DMS53 treated with DMSO at 0.1 percent for 48 hours (cell line): ENCODE data around the gene DCLK1.

Experiments
- DNase-seq: peaks from one replicate; lab custom pipeline; 2025; ENCODE audit not compliant: unreplicated experiment; lab: John Stamatoyannopoulos, UW

The DCLK1 gene

DNA sequence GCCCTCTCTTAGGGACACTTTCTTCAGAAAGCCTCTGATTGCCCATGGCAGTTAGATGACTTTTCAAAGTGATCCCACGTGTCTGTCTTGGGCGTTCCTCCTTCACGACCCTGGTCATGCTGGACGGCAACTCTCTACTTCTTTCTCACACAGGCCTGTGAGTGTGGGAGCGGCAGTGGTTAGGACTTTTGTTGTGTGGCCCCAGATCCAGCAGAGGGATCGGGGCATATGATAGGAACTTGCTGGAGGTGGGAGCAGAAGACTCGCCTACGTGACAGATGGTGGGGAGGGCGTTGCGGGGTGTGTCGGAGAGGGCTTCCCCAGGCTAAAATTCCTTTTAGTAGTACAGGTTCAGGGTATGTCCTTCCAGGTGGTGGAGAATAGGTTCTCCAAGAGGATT lies 365.2 kb downstream of the DCLK1 start:
- DNase-seq: no peak

DNA sequence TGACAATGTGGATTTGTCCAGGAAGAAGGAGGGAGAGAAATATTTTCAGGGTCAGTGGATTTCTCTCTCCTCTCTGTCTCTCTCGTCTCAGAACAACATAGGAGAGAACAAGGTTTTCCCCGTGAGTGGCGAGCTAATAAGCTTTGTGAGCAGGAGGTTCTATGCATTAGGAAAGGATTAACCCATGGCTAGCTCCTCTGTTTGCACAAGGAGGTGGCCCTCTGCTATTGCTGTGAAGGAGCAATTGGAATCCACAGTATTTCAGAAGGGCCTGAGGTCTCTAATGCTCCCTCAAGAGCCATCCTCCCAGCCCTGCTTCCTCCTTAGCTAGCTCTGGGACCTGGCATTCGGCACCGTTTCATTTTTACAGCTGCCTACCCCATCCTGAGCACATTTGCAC lies 365.8 kb downstream of the DCLK1 start:
- DNase-seq: no peak

DNA sequence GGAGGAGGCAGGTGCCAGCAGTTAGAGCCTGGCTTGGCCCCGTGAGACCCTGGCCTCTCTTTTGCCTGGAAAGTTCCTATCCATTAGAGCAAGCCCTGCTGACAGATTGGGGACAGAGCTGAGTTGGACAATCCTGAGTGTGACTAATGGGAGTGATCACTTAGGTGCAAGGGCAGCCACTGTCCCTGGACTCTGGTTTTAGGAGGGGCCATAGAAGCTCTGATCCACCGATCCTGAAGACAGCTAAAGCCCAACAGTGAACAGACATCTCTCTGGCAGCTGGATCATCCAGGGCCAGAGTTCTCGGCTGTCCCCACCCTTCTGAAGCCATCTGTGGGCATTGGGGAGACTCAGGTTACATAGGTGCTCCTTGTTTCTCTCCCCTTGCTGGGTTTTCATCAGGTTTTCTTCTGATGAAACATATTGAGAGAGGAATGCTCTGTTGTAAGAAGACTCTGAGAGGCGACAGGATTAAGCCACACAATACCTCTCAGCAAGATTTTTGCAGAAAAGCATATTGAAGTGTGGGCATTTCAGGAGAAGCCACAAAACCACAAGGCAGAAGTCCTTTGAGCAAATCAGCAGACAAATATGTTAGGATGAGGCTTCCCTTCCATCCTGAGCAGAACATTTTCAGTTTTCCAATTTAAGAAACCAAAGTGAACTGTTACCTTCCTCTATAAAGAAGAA lies 366.7 kb downstream of the DCLK1 start:
- DNase-seq: no peak

DNA sequence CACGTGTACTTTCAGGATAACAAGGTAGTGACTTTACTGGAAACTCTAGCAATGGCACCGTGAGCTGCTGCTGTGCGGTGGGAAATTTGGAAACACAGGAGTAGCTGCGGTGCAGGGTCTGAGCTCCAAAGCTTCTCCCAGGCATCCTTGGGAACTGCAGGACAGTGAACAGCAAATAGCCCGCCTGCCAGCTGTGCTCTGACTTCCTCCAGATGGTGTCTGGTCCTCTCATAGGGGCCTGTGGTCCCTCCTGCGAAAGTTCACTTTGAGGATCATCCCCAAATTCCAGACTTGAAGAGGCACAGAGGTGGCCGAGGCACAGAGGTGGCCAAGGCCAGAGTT lies 367.4 kb downstream of the DCLK1 start:
- DNase-seq: no peak

DNA sequence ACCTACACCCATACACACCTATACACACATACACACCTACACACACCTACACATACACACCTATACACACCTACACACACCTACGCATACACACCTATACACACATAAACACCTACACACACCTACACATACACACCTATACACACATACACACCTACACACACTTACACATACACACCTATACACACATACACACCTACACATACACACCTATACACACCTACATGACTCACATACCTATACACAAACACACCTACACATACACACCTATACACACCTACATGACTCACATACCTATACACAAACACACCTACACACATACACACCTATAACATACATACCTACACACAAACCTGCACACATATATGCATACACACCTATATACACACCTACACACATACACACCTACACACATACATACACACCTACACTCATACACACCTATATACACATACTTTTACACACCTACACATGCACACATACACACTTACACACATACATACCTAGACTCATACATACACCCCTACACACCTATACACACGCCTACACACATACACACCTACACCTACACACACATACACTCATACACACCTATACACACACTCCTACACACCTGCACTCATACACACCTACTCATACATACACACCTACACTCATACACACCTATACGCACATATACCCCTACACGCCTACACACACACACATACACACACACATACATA lies 368.0 kb downstream of the DCLK1 start:
- DNase-seq: no peak

DNA sequence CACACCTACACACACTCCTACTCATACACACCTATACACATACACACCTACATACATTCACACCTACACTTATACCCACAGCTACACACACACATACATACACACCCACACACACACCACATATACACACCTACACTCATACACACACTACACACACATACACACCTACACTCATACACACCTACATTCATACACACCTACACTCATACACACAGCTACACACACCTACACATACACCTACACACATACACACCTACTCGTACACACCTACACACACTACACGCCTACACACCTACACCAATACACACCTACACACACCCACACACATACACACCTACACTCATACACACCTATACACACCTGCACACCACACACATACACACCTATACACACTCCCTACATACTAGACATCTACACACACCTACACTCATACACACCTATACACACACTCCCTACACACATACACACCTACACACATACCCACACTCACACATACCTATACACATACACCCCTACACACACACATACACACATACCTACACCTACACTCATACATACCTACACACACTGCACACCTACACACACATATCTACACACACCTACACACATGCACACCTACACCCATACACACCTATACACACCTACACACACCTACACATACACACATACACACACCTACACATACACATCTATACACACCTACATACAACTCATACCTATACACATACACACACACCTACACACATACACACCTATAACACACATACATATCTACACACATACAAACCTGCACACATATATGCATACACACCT lies 369.5 kb downstream of the DCLK1 start:
- no peak for DNase-seq

DNA sequence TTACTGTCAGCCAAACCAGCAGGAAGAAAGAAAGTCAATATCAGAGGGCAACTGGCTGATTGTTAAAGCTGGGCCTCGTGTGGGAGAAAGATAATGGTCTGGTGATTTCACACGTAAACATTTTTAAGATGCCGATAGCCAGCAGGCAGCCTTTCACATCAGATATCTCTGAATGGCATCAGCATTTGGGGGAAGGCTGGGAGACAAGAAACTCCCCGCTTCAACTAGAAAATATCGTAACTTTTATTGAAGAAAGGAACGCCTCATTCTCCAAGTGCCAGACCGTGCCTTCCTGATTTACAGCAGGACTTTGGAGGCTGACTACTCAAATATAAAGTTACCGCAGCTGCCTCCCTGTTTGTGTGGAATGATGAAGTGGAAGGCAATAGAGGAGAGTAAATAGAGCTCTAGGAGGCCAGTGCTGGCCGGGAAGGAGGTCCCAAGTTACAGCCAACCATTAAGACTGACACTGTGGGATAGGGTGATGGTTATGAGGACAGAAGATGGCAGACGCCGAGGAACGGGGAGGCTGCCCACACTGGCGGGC lies 370.4 kb downstream of the DCLK1 start:
- no peak for DNase-seq

DNA sequence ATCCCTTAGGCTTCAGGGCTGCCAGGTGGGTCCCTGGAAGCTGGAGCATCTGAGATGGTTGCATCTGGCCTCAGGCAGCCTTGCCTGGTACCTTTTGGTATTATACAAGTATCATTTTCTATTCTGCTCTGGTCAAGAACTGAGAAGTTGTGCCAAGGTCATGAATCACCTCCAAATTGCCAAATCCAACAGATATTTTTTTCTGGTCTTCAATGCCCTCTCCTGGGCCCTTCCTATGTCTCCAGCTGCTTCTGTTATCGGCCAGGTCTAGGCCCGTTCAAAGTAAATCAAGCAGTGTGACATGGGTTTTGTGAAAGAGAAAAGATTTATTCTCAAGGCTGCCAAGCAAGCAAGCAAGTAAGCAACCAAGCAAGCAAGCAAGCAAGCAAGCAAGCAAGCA lies 383.6 kb downstream of the DCLK1 start:
- DNase-seq: no peak

DNA sequence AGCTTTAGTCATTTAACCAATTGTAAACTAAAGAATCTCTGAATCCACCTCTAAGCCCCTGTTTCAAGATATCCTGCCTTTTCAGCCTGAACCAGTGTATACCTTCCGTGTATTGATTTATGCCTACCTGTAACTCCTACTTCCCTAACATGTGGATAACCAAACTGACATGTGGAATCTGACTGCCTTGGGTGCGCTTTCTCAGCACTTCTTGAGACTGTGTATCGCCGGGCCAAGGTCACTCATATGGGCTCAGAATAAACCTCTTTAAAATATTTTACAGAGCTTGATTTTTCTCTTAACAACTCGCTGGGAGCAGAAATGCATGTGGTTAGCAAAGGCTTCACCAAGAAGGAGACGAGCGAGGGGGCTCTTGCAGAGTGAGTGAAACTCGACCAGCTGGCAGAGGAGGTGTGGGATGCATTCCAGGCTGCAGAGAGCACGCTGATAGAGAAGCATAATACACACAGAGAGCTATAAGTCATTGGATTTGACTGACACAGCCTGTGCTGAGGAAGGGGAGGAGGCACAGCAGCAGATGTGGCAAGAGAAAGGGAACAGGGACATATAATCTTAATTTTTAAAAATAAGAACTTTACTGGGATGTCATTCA lies 386.5 kb downstream of the DCLK1 start:
- no peak for DNase-seq

DNA sequence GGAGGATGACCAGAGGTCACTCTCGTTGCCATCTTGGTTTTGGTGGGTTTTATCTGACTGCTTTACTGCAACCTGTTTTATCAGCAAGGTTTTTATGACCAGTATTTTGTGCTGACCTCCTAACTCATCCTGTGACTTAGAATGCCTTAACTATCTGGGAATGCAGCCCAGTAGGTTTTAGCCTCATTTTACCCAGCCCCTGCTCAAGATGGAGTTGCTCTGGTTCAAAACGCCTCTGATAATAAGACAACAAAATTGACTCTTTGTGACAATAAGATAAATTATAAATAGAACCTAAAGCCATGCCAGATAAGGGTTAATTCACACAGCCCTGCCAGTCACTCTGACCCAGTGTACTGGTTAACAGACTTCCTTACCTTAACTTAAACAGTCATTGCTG lies 387.0 kb downstream of the DCLK1 start:
- DNase-seq: no peak

DNA sequence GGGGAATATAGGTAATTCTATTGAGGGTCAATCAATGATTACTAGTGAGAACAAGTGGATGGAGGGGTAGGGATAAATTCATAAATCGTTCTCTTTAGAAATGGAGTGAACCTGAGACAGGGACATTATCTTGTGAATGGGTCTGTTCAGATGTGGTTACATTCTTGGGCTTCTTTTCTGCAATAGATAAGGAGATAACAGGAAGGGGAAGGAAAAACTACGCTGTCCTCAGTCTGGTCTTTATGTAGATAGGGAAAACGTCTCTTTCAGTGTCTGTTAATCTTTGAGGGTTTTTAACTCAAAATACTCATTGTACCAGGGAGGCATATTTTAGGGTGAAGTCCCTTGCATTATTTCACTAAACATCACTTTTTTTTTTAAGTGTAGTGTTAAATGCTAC lies 388.0 kb downstream of the DCLK1 start:
- DNase-seq: no peak

DNA sequence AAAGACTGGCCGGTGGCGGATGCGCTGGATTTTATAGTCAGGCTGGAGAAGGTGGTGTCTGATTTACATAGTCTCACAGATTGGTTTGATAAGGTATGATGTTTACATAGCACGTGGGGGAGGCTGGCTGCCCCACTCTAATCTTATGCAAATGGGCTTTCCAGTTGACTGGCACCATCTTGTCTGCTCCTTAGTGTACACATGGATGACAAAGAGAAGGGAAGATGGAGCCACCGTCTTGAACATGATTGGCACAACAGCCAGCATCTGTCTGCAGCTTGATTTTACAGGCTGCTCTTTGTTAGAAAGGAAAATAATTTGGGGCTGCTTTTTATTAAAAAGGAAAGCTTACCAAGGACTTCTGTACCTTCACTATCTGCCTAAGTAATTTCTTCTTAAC lies 389.5 kb downstream of the DCLK1 start:
- DNase-seq: no peak

DNA sequence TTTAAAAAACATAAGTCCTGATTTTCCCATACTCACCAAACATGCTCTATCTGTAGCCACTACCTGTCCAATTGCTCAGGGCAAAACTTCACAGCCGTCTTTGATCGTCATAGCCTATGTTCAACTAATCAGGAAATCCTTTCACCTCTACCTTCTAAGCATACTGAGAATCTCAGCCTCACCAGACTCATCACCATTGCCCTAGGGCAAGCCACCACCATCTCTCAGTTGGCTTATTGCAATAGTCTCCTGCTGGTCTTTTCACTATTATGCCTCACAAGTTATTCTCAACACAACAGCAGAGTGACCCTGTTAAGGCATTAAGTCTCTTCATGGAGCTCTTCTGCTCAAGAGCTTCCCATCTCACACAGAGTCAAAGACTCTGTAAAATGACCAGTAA lies 394.3 kb downstream of the DCLK1 start:
- no peak for DNase-seq

DNA sequence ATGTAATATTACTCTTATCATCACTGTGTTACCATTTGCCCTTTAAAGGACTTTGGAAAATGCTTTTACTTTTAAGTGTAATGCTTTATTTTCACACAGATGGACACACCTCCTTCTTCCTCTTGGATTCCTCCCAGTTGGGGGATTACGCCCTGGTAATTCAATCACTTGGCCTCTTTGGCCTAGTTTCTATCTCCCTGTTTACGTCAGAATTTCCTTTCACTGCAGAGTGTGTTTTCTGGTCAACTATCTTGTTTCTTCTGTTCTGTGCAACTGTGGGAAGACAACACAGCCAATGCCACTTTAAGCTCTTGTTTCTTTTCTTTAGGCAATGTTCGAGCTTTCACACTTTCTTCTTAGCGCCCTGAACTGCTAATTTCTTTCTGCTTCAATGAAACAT lies 397.4 kb downstream of the DCLK1 start:
- DNase-seq: no peak

DNA sequence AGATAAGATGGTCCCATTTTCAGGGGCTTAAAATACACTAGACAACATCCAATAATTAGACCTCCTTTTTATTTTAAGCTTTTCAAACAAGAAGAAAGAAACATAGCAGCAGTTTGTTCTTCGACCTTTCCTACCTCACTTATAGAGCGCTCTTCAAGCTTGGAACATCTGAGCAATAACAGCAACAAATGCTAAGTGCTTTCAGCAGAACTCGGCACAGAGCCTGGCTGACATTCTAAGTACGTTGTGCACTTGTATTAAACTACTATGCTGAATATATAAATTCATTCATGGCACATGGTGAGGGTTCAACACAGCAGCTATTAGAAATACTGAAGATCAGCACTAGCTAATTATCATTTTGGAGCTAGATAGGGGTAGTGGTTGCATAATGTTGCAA lies 398.6 kb downstream of the DCLK1 start:
- no peak for DNase-seq

DNA sequence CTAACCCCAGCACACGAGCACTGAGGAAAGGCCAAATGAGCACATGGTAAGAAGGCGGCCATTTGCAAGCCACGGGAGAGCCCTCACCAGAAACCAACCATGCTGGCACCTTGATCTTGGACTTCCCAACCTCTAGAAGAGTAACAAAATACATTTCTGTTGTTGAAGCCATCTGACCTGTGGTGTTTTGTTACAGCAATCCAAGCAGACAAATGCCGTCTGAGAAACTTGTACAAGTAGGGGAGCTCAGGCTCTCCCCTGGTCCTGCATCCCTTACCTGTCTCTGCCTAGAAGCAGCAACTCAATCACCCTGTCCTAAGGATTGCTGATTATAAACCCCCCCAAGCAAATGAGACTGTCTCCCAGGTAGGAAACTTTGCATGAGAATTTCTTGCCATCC lies 399.7 kb downstream of the DCLK1 start:
- DNase-seq: no peak

DNA sequence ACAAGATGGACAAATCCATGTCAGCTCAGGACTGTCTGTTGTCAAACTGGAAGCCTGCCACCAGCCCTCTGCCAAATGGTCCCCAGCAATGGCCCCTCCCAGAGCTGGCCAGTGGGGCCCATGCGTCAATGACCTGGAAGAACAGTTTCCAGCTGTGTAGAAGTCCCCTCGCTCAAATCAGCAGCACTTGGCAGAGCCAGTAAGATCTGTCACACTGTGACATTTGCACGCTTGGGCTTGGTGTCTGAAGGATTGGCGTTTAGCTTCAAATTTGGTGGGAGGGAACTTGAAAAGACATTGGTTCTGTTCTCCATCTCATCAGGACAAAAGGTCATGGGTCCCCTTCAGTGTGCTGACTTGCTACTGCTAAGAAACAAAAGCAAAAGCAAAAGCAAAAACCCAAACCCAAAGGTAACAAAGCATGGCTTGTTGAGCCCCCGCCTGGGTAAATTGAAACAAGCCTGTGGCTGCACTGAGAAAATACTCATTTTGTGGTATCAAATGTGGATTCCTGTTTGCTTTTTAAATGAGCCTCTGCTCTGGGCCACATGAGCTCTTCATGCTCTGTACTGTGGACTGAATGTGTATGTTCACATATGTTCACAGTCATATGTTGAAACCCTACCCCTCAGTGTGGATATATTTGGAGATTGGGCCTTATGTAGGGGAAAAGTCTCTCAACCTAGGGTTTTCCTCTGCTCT lies 401.1 kb downstream of the DCLK1 start:
- no peak for DNase-seq

DNA sequence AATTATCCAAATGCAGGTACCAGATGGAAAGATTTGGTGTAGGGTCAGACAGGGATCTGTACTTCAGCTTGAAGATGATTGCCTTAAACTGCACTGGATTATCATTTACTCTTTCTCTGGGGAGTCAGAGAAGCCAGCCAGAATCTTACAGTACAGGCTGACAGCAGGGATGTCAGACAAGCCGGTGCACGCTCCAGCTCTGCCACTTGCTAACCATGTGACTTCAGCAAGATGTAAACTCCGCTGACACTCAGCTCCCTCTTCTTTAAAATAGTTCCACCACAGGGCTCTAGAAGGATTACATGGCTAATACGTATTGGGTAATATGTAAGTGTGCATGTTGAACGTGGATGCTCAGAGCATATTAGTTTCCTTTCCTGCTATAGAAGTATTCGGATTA lies 403.3 kb downstream of the DCLK1 start:
- DNase-seq: no peak

DNA sequence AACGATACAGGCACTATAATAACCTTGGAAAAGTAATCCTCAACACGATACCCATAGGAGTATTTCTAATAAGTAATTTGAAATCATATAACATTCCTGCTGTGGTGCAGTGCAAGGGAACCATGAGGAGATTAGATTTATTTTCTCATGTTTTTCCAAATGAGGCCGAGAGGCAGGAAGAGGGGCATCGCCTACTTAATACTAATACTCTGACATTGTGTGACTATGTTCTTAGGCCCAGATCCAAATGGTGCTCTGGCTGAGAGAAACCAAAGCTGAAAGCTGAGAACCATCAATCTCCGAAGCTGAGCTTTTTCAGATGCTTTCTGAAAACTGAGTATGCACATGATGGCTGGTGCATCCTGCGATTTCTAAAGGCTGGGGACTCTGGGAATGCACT lies 406.7 kb downstream of the DCLK1 start:
- DNase-seq: no peak

DNA sequence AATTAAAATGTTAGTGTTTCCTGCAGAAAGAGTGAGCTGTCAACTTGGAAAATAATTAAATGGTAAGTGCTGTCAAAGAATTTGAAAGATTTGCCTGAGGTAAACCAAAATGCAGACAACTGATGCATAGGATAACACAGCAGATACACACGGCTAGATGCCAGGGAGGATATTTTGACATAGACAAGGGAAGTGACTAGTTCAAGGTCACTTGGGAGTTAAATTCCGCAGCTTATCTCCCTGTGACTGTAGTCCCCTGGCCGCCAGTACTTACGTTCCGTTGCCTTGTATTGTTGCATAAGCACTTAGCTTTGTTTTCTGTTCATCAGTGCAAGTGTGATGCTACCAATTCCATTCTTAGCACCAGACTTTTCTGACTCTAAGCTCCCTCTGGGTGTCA lies 407.4 kb downstream of the DCLK1 start:
- DNase-seq: no peak

DNA sequence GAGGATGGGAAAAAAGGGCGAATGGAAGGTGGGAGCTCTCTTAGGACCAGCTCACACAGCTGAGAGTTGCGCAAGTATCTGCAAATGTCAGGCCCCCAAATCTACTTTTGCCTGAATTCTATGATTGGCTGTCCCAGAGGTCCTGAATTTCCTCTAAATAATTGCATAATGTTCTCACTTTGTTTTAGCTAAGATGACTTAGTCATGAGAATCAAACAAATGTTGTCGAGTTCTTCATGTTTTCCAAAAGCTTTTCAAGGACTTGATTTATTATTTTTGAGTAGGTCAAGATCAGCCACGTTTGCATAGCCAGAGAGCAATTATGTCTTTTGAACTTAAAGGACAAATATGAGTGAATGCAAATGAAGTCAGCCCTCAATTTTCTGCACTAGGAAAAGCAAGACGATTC lies 408.1 kb downstream of the DCLK1 start:
- no peak for DNase-seq
